Ishikawa (cell line): Measurements from ENCODE around the gene PRKCZ.

Experiments
- CEBPB ChIP-seq: IDR thresholded peaks from 2 replicates; pipeline ENCODE4 v1.6.1; 2012
- CREB1 ChIP-seq: IDR thresholded peaks from 2 replicates; pipeline ENCODE4 v1.6.1; 2012; ENCODE audit warnings: low read depth
- EGR1 ChIP-seq: IDR thresholded peaks from 2 replicates; pipeline ENCODE4 v1.6.1; 2012
- EP300 ChIP-seq: IDR thresholded peaks from 2 replicates; pipeline ENCODE4 v1.6.1; 2012; ENCODE audit warnings: borderline replicate concordance
- FOXM1 ChIP-seq: IDR thresholded peaks from 2 replicates; pipeline ENCODE4 v1.6.1; 2012; ENCODE audit warnings: low read depth, borderline replicate concordance
- MAX ChIP-seq: IDR thresholded peaks from 2 replicates; pipeline ENCODE4 v1.6.1; 2012
- NFIC ChIP-seq: IDR thresholded peaks from 2 replicates; pipeline ENCODE4 v1.6.1; 2012
- RAD21 ChIP-seq: IDR thresholded peaks from 2 replicates; pipeline ENCODE4 v1.6.1; 2012; ENCODE audit warnings: low read depth
- REST ChIP-seq: IDR thresholded peaks from 2 replicates; pipeline ENCODE4 v1.6.1; 2012; ENCODE audit warnings: low read depth, mild to moderate bottlenecking
- TAF1 ChIP-seq: IDR thresholded peaks from 2 replicates; pipeline ENCODE4 v1.6.1; 2012; ENCODE audit warnings: low read depth, mild to moderate bottlenecking
- TCF12 ChIP-seq: IDR thresholded peaks from 2 replicates; pipeline ENCODE4 v1.6.1; 2012; ENCODE audit warnings: low read depth
- TEAD4 ChIP-seq: IDR thresholded peaks from 2 replicates; pipeline ENCODE4 v1.6.1; 2012
- YY1 ChIP-seq: IDR thresholded peaks from 2 replicates; pipeline ENCODE4 v1.6.1; 2012; ENCODE audit warnings: low read depth
- ZBTB7A ChIP-seq: IDR thresholded peaks from 2 replicates; pipeline ENCODE4 v1.6.1; 2012; ENCODE audit warnings: low read depth
- TF ChIP-seq, protein P1 (sequence below): IDR thresholded peaks from 2 replicates; pipeline ENCODE4 v1.6.1; 2012

PRKCZ gene

GRCh38 chr1:2177946-2178538, 127.8 kb downstream of the PRKCZ start:
- TF ChIP-seq RAD21 (no peak), EP300 (no peak), REST (no peak), EGR1 (no peak), CEBPB (no peak), TAF1 (no peak), MAX (no peak), ZBTB7A (no peak), TCF12 (no peak), CREB1 (no peak), YY1 (no peak), NFIC (no peak), FOXM1 (no peak), TEAD4 (no peak)
- TF ChIP-seq, protein P1, sequence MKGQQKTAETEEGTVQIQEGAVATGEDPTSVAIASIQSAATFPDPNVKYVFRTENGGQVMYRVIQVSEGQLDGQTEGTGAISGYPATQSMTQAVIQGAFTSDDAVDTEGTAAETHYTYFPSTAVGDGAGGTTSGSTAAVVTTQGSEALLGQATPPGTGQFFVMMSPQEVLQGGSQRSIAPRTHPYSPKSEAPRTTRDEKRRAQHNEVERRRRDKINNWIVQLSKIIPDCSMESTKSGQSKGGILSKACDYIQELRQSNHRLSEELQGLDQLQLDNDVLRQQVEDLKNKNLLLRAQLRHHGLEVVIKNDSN = no peak

- TF ChIP-seq ZBTB7A (no peak), RAD21 (no peak), NFIC (no peak), MAX (no peak), EP300 (no peak), TAF1 (no peak), CEBPB (no peak), REST (no peak), FOXM1 (no peak), YY1 (no peak), EGR1 (no peak), TEAD4 (no peak), TCF12 (no peak), CREB1 (no peak)
- TF ChIP-seq, protein P1 = no peak
These were observed 128.7 kb downstream of the PRKCZ start for GRCh38 chr1:2178875-2179274.

DNA sequence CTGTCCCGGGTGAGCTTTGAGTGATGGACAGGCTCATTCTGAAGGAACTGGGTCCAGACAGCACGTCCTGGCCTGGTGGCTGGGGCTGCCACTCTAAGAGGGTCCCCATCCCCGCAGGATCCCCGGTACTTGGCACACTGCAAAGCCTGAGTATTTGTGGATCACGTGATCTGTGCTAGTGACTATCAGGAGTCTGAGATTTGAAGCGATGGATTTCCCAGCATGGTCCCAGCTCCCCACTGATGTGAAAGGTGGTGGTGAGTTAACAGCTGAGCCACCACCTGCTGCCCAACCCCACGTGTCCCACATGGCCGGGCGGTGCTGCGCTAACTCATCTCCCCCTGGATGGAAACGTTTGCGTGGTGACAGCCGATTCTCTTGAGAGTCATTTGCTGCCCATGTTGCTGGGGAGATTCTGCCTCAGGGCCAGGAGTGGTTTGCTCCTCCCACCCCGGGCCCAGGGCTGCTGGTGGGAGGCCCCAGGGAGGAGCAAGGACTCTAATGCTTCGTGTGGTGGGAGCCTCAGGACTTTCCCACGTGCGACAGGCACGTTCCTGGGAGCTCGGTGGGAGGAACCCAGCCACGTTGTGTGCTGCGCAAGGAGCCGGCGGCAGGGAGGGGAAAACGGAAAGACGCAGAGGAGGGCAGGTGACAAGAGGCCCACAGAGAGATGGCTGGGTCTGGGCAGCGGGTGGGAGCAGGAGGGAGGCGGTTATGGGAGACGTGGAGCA, 129.2 kb downstream of the PRKCZ start:
- TF ChIP-seq RAD21 = no peak
- no peak for TF ChIP-seq YY1
- no peak for TF ChIP-seq EP300
- TF ChIP-seq CREB1 = no peak
- no peak for TF ChIP-seq MAX
- TF ChIP-seq TAF1 = no peak
- TF ChIP-seq, protein P1 = no peak
- no peak for TF ChIP-seq FOXM1
- no peak for TF ChIP-seq TEAD4

GRCh38 chr1:2180297-2181245, 130.4 kb downstream of the PRKCZ start:
- TF ChIP-seq MAX (no peak), TCF12 (no peak), RAD21 (no peak), ZBTB7A (no peak), CREB1 (no peak), TEAD4 (no peak), TAF1 (no peak), CEBPB (no peak), EGR1 (no peak), NFIC (no peak)
- TF ChIP-seq, protein P1 = no peak
